Measurements from ENCODE around the gene LSM12.

The LSM12 gene

GRCh38 chr17:43988301-43988700 is 78.2 kb downstream of the LSM12 start:
- in situ Hi-C loops (cut with MboI; ENCODE audit: low sequenced_read_pairs) = no loop called here

GRCh38 chr17:43987131-43988021 is 79.1 kb downstream of the LSM12 start:
- in situ Hi-C loops (cut with MboI; ENCODE audit: low sequenced_read_pairs) = no loop called here

- in situ Hi-C loops (cut with MboI; ENCODE audit: low sequenced_read_pairs) = no loop called here
Measured at GRCh38 chr17:43986225-43986981, 80.1 kb downstream of the LSM12 start.

GRCh38 chr17:43984521-43984920 is 82.0 kb downstream of the LSM12 start:
- in situ Hi-C loops (cut with MboI; ENCODE audit: low sequenced_read_pairs) = no loop called here
